ENCODE data around the gene ANK2. TPM values are rescaled to one million over a fixed set of nuclear protein-coding genes. Genes with fewer than 3 reads are reported as not detected.

Gene ANK2
- total RNA-seq, 2 donors from 2014 or later = 0.87 to 1.1 TPM

GRCh38 chr4:113300471-113300928 is 251.0 kb downstream of the ANK2 start:
- Mint-ChIP-seq H3K27ac (peak overlapping the region; percentile 26), H3K4me1 (peaks cover 5% of the 10 kb centered on the region), H3K27me3 (peaks cover 8% of the 10 kb centered on the region), H3K4me3 (no peak overlapping the region), H3K36me3 (ENCODE audit: low read depth) (no peaks in the 10 kb centered on the region), H3K9me3 (no peaks in the 10 kb centered on the region)
- peak; percentile 93 for ATAC-seq (replicated peaks)

GRCh38 chr4:113302051-113302450 is 252.6 kb downstream of the ANK2 start:
- no peak overlapping the region for H3K4me3 Mint-ChIP-seq
- ATAC-seq (replicated peaks) = no peak
- no peaks in the 10 kb centered on the region for H3K36me3 Mint-ChIP-seq (ENCODE audit: low read depth)
- H3K4me1 Mint-ChIP-seq = peaks cover 5% of the 10 kb centered on the region
- H3K27ac Mint-ChIP-seq = no peak overlapping the region
- H3K27me3 Mint-ChIP-seq = peaks cover 8% of the 10 kb centered on the region
- H3K9me3 Mint-ChIP-seq = no peaks in the 10 kb centered on the region

GRCh38 chr4:113303315-113303714 is 253.9 kb downstream of the ANK2 start:
- Mint-ChIP-seq H3K4me1 (peaks cover 5% of the 10 kb centered on the region), H3K9me3 (no peaks in the 10 kb centered on the region), H3K36me3 (ENCODE audit: low read depth) (no peaks in the 10 kb centered on the region), H3K4me3 (no peak overlapping the region), H3K27ac (no peak overlapping the region), H3K27me3 (peaks cover 8% of the 10 kb centered on the region)
- ATAC-seq (replicated peaks) = no peak

- peak; percentile 35 for ATAC-seq (replicated peaks)
- Mint-ChIP-seq H3K4me3 (no peak overlapping the region), H3K4me1 (no peaks in the 10 kb centered on the region), H3K27ac (no peak overlapping the region), H3K27me3 (peaks cover 13% of the 10 kb centered on the region), H3K9me3 (no peaks in the 10 kb centered on the region), H3K36me3 (ENCODE audit: low read depth) (no peaks in the 10 kb centered on the region)
Observed at GRCh38 chr4:113311047-113311446, 261.6 kb downstream of the ANK2 start.

- Mint-ChIP-seq H3K27me3 (peaks cover 10% of the 10 kb centered on the region), H3K4me1 (peaks cover 8% of the 10 kb centered on the region), H3K9me3 (no peaks in the 10 kb centered on the region), H3K27ac (no peak overlapping the region), H3K4me3 (no peak overlapping the region), H3K36me3 (ENCODE audit: low read depth) (no peaks in the 10 kb centered on the region)
- no peak for ATAC-seq (replicated peaks)
Observed at GRCh38 chr4:113312529-113312928, 263.1 kb downstream of the ANK2 start.

GRCh38 chr4:113314426-113314825 is 265.0 kb downstream of the ANK2 start:
- no peaks in the 10 kb centered on the region for H3K9me3 Mint-ChIP-seq
- H3K27me3 Mint-ChIP-seq = peaks cover 10% of the 10 kb centered on the region
- H3K27ac Mint-ChIP-seq = no peak overlapping the region
- peaks cover 11% of the 10 kb centered on the region for H3K4me1 Mint-ChIP-seq
- no peaks in the 10 kb centered on the region for H3K36me3 Mint-ChIP-seq (ENCODE audit: low read depth)
- no peak for ATAC-seq (replicated peaks)
- H3K4me3 Mint-ChIP-seq = no peak overlapping the region

- peak; percentile 86 for ATAC-seq (replicated peaks)
- Mint-ChIP-seq H3K4me1 (peaks cover 11% of the 10 kb centered on the region), H3K4me3 (no peak overlapping the region), H3K36me3 (ENCODE audit: low read depth) (no peaks in the 10 kb centered on the region), H3K9me3 (no peaks in the 10 kb centered on the region), H3K27me3 (peaks cover 7% of the 10 kb centered on the region), H3K27ac (no peak overlapping the region)
Observed at GRCh38 chr4:113316879-113317278, 267.4 kb downstream of the ANK2 start.

GRCh38 chr4:113317523-113317922 is 268.1 kb downstream of the ANK2 start:
- Mint-ChIP-seq H3K4me3 (no peak overlapping the region), H3K27me3 (peaks cover 5% of the 10 kb centered on the region), H3K36me3 (ENCODE audit: low read depth) (no peaks in the 10 kb centered on the region), H3K4me1 (peaks cover 11% of the 10 kb centered on the region), H3K27ac (no peak overlapping the region), H3K9me3 (no peaks in the 10 kb centered on the region)
- no peak for ATAC-seq (replicated peaks)

- H3K27ac Mint-ChIP-seq = no peak overlapping the region
- no peaks in the 10 kb centered on the region for H3K36me3 Mint-ChIP-seq (ENCODE audit: low read depth)
- no peak overlapping the region for H3K4me3 Mint-ChIP-seq
Observed at GRCh38 chr4:113322736-113323135, 273.3 kb downstream of the ANK2 start.

GRCh38 chr4:113325876-113326615 is 276.6 kb downstream of the ANK2 start:
- ATAC-seq (replicated peaks) = peak; percentile 44
- Mint-ChIP-seq H3K36me3 (ENCODE audit: low read depth) (no peaks in the 10 kb centered on the region), H3K27me3 (peaks cover 8% of the 10 kb centered on the region), H3K4me3 (no peak overlapping the region), H3K4me1 (no peaks in the 10 kb centered on the region), H3K27ac (no peak overlapping the region), H3K9me3 (no peaks in the 10 kb centered on the region)

More at GRCh38 chr4:113322736-113323135, 273.3 kb downstream of the ANK2 start:
- no peaks in the 10 kb centered on the region for H3K9me3 Mint-ChIP-seq
- peaks cover under 1% of the 10 kb centered on the region for H3K4me1 Mint-ChIP-seq
- H3K27me3 Mint-ChIP-seq = peaks cover 8% of the 10 kb centered on the region
- no peak for ATAC-seq (replicated peaks)

- no peaks in the 10 kb centered on the region for H3K4me1 Mint-ChIP-seq
- peak; percentile 26 for ATAC-seq (replicated peaks)
- H3K4me3 Mint-ChIP-seq = no peak overlapping the region
- H3K36me3 Mint-ChIP-seq (ENCODE audit: low read depth) = no peaks in the 10 kb centered on the region
- H3K27ac Mint-ChIP-seq = no peak overlapping the region
- no peaks in the 10 kb centered on the region for H3K9me3 Mint-ChIP-seq
- peaks cover 12% of the 10 kb centered on the region for H3K27me3 Mint-ChIP-seq
Observed at GRCh38 chr4:113327494-113327893, 278.0 kb downstream of the ANK2 start.

GRCh38 chr4:113328514-113328913 is 279.1 kb downstream of the ANK2 start:
- Mint-ChIP-seq H3K4me3 (no peak overlapping the region), H3K36me3 (ENCODE audit: low read depth) (no peaks in the 10 kb centered on the region), H3K27me3 (peaks cover 10% of the 10 kb centered on the region), H3K27ac (no peak overlapping the region), H3K9me3 (no peaks in the 10 kb centered on the region), H3K4me1 (no peaks in the 10 kb centered on the region)
- no peak for ATAC-seq (replicated peaks)

GRCh38 chr4:113330200-113330599 is 280.7 kb downstream of the ANK2 start:
- no peaks in the 10 kb centered on the region for H3K9me3 Mint-ChIP-seq
- no peak for ATAC-seq (replicated peaks)
- H3K4me1 Mint-ChIP-seq = no peaks in the 10 kb centered on the region
- no peaks in the 10 kb centered on the region for H3K36me3 Mint-ChIP-seq (ENCODE audit: low read depth)
- peaks cover 7% of the 10 kb centered on the region for H3K27me3 Mint-ChIP-seq
- H3K4me3 Mint-ChIP-seq = no peak overlapping the region
- no peak overlapping the region for H3K27ac Mint-ChIP-seq

GRCh38 chr4:113331811-113332210 is 282.4 kb downstream of the ANK2 start:
- no peaks in the 10 kb centered on the region for H3K9me3 Mint-ChIP-seq
- no peaks in the 10 kb centered on the region for H3K4me1 Mint-ChIP-seq
- ATAC-seq (replicated peaks) = no peak
- H3K27me3 Mint-ChIP-seq = peaks cover 10% of the 10 kb centered on the region
- H3K36me3 Mint-ChIP-seq (ENCODE audit: low read depth) = no peaks in the 10 kb centered on the region
- no peak overlapping the region for H3K27ac Mint-ChIP-seq
- no peak overlapping the region for H3K4me3 Mint-ChIP-seq

- Mint-ChIP-seq H3K27ac (no peak overlapping the region), H3K36me3 (ENCODE audit: low read depth) (no peaks in the 10 kb centered on the region), H3K4me1 (no peaks in the 10 kb centered on the region), H3K9me3 (no peaks in the 10 kb centered on the region), H3K27me3 (peaks cover 8% of the 10 kb centered on the region), H3K4me3 (no peak overlapping the region)
- ATAC-seq (replicated peaks) = no peak
Observed at GRCh38 chr4:113332701-113333100, 283.2 kb downstream of the ANK2 start.

All from activated T-helper 17 cell treated with anti-CD3 and anti-CD28 coated beads, Interleukin-2, amount 50 U/mL, for 72 hours (primary cell).